K562 (cell line): ENCODE data around the gene TRPM2.
A peak's percentile ranks its signal among the peaks of the same experiment; 100 is the strongest.

ENCODE experiments used
- NFIC ChIP-seq: fragments of 450-650 bp; IDR thresholded peaks from 2 replicates; pipeline ENCODE4 v1.6.1; 2017; ENCODE audit warnings: mild to moderate bottlenecking, inconsistent platforms
- SP1 ChIP-seq: sonication (generic); formaldehyde crosslinking; IDR thresholded peaks from 2 replicates; pipeline ENCODE4 v1.8.1; 2022; ENCODE audit warnings: mild to moderate bottlenecking, missing genetic modification reagents
- ZFP36 ChIP-seq: fragments of 150-350 bp; IDR thresholded peaks from 2 replicates; pipeline ENCODE4 v1.6.1; 2018; ENCODE audit warnings: low read length, low read depth; ENCODE audit not compliant: partially characterized antibody
- TF ChIP-seq, protein P1 (sequence below): fragments of 450-650 bp; IDR thresholded peaks from 2 replicates; pipeline ENCODE4 v1.6.1; 2018; ENCODE audit not compliant: partially characterized antibody

DNA sequence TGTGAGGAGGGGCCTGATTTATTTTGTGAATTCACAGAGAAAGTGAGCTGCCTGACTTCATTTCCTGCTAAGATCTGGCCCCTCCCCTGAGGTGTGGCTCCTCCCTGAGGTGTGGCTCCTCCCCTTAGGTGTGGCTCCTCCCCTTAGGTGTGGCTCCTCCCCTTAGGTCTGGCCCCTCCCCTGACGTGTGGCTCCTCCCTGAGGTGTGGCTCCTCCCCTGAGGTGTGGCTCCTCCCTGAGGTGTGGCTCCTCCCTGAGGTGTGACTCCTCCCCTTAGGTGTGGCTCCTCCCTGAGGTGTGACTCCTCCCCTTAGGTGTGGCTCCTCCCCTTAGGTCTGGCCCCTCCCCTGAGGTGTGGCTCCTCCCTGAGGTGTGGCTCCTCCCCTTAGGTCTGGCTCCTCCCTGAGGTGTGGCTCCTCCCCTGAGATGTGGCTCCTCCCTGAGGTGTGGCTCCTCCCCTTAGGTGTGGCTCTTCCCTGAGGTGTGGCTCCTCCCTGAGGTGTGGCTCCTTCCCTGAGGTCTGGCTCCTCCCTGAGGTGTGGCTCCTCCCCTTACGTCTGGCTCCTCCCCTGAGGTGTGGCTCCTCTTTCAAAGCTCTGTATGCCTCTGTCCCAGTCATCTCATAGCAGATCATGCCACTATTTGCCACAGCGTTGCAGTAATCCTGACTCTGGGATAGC is 75.0 kb downstream of the TRPM2 start:
- TF ChIP-seq ZFP36, result no peak
- TF ChIP-seq SP1, result peak; percentile 84; the same call in 1 of the 2 replicates
- TF ChIP-seq, protein P1, sequence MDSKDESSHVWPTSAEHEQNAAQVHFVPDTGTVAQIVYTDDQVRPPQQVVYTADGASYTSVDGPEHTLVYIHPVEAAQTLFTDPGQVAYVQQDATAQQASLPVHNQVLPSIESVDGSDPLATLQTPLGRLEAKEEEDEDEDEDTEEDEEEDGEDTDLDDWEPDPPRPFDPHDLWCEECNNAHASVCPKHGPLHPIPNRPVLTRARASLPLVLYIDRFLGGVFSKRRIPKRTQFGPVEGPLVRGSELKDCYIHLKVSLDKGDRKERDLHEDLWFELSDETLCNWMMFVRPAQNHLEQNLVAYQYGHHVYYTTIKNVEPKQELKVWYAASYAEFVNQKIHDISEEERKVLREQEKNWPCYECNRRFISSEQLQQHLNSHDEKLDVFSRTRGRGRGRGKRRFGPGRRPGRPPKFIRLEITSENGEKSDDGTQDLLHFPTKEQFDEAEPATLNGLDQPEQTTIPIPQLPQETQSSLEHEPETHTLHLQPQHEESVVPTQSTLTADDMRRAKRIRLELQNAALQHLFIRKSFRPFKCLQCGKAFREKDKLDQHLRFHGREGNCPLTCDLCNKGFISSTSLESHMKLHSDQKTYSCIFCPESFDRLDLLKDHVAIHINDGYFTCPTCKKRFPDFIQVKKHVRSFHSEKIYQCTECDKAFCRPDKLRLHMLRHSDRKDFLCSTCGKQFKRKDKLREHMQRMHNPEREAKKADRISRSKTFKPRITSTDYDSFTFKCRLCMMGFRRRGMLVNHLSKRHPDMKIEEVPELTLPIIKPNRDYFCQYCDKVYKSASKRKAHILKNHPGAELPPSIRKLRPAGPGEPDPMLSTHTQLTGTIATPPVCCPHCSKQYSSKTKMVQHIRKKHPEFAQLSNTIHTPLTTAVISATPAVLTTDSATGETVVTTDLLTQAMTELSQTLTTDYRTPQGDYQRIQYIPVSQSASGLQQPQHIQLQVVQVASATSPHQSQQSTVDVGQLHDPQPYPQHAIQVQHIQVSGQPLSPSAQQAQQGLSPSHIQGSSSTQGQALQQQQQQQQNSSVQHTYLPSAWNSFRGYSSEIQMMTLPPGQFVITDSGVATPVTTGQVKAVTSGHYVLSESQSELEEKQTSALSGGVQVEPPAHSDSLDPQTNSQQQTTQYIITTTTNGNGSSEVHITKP, result no peak
- TF ChIP-seq NFIC, result no peak
